GM21528 (cell line): Measurements from ENCODE around the gene HRK.

Experiments
- ATAC-seq: cut with Tn5 transposase; IDR thresholded peaks from one replicate; pipeline ENCODE4 v1.9.1; 2021; ENCODE audit warnings: mild to moderate bottlenecking, moderate library complexity; ENCODE audit not compliant: unreplicated experiment, low FRiP score

The HRK gene

DNA sequence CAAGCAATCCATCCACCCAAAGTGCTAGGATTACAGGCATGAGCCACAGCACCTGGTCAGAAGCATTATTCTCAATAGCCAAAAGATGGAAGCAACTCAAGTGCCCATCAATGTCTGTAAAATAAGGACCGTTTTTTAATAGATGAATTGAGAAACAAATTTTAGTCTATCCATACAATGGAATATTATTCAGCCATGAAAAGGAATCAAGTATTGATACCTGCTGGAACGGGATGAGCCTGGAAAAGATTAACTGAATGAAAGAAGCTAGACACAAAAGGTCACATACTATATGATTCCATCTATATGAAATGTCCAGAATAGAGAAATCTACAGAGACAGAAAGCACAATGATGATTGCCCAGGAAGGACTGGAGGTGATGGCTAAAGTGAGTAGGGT is 20.4 kb upstream of the HRK start:
- ATAC-seq = no peak

DNA sequence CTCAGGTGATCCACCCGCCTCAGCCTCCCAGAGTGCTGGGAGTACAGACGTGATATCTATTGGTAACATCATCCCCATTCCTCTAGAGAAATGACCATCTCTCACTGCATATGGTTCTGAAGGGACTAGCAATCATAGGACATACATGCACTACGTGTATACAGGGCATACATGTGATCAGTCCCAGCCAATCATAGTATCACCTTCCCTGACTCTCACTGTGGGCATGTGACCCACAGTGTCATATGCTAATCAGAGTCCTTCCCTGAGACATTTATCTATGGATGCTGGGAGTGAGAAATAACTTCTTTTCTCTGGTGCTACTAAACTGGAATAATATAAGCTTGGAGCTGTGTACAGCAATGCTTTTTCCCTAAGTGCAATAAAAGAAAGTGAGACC is 17.4 kb upstream of the HRK start:
- no peak for ATAC-seq

DNA sequence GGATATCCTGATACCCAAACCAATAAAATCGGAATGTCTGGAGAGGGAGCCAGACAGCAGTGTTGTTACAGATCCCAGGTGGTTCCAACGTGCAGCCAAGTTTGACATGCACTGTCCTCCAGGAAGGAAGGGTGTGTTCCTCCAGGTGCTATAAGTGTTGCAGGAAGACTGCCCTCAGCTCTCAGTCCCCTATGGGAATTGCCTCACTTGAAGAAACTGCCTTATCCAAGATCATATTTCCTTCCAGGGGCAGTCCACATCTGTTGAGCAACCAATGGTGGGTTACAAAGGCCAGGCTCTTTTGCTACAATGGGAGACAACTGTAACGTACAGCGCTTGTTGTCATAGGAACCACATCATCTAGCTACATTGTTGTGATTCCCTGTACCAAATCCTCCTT is 16.2 kb upstream of the HRK start:
- ATAC-seq = no peak

DNA sequence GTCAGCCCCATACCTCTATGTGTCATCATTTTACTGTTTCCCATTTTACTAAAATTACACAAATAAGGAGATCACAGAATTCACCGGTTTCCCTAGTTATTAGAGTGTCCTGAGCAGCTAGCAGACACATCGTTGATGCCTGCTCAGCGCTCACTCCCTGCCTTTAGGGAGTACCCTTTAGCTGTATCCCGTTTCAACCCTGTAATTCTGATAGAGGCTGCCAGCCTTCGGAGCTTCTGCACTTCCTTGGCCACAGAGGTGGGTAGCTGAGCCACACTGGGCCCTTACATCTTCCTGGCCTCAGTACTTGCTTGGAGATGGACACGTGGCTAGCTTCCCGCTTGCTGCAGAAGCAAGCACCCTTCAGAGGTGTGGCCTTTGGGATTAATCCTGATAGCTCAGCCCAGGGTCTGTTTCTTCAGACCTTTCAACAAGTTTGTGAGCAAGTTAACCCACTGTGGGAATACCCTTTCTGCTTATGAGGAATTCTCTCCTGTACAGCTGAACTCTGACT is 15.2 kb upstream of the HRK start:
- ATAC-seq = no peak

DNA sequence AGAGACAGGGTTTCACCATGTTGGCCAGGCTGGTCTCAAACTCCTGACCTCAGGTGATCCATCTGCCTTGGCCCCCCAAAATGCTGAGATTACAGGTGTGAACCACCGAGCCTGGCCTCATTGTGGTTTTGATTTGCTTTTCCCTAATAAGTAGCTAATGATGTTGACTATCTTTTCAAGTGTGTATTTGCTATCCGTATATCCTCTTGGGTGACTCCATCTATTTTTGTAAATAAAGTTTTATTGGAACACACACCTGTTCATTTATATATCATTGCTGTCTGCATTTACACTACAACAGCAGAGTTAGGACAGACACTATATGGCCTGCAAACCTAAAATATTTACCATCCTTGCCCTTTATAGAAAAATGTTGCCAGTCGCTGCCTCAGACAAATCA is 13.7 kb upstream of the HRK start:
- ATAC-seq = no peak

DNA sequence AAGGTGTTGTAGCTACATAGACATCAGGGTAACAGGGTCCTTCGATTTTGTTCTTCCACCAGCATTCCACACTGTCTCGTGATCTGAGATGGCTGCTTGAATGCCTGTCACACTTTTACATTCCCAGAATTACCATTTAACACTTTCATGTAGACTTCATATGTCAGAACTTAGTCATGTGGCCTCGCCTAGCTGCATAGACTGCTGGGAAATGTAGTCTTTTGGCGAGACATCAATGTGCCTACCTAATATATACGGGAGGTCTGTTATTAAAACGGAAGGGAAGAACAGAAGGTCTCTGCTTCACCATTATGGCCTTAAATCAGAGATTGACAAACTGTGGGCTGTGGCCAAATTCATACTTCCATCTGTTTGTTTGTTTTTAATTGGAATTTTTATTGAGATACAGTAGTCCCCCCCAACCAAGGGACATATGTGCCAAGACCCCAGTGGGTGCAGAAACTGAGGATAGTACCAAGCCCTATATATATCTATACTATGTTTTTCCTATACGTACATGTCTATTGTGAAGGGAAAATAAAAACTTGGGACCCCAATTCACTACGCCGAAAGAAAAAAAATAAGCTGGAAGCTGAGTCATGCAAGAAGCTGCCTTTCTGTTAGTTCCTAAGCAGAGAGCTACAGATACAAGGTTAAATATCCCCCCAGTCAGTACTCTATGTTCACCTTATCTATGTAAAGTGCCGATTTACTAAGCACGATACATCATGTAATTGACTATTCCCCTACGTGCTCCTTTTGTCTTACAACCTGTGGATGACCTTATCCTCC is 11.3 kb upstream of the HRK start:
- no peak for ATAC-seq

DNA sequence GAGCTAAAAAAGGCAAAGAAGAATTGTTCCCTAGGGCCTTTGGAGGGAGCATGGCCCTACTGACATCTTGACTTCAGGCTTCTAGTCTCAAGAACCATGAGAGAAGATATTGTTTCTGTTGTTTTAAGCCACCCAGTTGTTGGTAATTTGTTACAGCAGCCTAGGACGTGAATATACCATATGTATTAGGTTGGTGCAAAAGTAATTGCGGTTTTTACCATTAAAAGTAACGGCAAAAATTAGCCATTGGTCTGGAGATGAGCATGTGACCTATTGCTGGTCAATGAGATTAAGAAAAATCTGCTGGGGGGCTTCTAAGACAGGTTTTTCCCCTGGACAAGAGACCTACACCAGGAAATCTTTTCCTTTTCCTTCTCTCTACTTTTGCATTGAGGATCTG is 9.8 kb upstream of the HRK start:
- no peak for ATAC-seq

DNA sequence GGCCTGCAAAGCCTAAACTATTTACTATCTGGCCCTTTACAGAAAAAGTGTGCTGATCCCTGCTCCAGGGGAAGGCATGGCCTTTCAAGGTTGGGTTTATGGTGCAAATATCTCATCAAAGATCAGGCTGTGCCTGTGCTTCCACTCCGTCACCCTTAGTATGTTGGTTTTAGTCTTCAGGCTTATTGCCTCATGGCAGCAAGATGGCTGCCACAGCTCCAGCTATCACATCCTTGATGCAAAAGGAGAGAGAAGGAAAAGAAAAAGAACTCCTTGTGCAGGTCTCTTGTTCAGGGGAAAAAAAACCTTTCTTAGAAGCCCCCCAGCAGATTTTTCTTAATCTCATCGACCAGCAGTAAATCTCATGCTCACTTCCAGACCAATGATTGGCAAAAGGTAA is 9.1 kb upstream of the HRK start:
- no peak for ATAC-seq

DNA sequence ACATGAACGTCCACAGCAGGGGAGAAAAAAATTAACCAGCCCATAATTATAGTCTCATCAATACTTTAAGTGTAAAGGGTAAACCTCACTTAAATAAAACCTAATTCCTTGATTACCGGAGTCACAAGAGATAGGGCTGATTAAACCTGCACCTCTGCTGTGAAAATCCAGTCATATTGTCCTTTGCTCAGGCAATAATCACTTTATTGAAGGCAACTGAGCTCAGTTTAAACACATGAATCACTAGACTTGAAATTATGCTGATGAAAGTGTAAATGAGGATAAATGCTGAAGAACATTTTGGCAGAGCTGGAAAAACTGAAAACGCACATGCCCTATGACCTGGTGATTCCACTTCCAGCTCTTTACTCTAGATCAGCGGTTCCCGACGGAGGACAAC is 6.7 kb upstream of the HRK start:
- ATAC-seq = no peak

DNA sequence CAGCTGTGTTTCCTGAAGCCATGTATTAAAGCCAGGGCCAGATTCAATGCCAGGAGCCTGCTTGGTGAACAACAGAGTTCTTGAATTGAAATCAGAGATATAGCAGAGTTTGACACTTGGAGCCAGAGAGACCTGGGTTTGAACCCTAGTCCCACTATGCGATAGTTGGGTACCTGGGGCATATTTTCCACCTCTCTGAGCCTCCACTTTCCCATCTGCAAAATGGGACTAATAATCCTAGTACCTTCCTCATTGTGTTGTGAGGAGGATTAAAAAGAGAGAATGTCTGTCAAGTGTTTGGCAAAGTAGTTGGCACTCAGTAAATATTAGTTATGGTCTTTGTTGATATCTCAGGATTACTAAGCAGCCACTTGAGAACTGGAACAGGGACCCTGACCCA is 6.0 kb upstream of the HRK start:
- no peak for ATAC-seq

DNA sequence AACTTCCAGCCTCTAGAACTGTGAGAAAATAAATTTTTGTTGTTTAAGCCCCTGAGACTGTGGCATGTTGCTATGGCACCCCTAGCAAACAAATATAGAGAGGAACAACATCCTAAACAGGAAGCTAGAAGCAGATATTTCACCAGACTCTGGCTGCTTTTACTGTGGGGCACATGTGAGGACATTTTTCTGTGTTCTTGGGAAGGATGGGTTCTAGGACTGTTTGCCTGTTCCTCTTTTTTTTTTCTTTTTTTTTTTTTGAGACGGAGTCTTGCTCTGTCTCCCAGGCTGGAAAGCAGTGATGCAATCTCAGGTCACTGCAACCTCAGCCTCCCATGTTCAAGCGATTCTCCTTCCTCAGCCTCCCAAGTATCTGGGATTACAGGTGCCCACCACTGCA is 4.2 kb upstream of the HRK start:
- ATAC-seq = no peak

DNA sequence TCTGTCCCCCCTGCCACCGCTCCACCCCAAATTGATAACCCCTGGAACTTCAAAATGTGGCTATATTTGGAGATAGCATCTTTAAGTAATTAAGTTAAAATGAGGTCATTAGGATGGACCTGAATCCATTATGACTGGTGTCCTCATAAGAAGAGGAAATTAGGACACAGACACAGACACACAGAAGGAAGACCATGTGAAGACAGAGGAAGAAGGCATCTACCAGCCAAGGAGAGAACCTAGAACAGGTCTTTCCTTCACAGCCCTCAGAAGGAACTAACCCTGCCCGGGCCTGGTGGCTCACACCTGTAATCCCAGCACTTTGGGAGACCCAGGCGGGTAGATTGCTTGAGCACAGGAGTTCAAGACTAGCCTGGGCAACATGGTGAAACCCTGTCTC is 3.6 kb upstream of the HRK start:
- ATAC-seq = no peak

DNA sequence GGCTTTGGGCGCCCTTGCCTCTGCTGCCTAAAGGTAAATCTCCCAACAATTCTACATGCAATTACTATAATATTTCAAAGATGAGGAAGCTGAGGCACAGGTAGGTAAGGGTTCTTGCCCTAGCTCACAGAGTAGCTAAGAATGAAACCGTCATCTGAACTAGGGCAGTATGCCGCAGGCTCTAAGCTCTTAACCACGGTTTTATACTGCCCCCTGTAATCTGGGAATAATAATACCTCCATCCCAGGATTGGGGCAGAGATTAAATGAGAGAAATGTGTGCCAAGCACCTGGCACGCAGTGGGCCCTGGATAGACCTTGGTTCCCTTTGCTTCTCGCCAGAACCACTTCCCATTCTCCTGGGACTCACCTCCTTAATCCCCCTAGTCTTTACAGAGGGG is 1.5 kb upstream of the HRK start:
- no peak for ATAC-seq

DNA sequence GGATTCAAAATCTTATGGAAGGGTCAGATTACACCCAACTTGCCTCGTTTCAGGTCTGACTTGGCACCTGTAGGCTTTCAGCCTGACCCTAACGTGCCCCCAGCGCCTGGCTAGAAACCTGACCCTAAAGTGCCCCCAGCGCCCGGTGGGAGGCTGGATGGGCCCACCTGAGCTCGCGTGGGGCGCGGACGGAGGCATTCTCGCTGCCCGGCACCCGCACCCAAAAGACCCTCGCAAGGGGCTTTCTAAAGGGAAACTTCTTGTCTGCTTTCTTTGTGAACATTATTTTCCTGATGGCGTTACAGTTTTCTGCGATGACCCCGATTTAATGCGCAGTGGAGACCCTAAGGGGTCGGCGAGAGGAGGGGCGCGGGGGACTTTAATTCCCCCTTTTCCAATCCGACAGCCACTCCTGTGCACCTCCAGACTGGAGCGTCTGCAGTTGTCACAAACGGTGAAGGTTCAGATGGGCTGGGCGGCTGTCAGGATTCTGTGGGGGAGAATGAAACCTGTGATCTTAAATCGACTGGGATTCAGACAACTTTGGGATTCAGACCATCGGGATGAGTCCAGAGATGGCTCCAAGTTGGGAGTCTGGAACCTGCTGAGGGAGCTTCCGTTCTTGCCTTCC is 751 bp upstream of the HRK start:
- no peak for ATAC-seq

DNA sequence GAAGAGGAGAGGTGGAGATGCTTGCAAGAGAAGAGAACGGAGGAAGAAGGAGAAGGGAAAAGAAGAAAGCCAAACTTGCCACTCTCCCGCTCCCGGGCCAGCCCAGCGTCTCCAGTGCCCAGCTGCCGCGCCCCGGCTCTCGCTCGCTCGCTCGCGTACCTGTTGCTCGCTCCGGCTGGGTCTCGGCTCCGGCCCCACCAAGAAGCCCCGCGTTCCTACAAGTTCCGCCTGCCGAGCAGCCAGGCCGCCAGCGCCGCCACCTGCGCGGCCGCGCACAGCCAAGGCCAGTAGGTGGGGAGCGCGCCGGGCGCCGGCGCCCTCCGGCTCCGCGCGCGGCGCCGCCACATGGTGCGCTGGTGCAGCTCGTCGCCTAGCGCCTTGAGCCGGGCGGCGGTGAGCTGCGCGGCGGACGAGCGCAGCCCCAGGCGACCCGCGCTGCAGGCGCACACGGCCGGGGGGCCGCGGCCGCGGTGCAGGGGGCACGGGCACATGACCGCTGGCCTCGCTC is 370 bp downstream of the HRK start:
- peak; percentile 67 for ATAC-seq

DNA sequence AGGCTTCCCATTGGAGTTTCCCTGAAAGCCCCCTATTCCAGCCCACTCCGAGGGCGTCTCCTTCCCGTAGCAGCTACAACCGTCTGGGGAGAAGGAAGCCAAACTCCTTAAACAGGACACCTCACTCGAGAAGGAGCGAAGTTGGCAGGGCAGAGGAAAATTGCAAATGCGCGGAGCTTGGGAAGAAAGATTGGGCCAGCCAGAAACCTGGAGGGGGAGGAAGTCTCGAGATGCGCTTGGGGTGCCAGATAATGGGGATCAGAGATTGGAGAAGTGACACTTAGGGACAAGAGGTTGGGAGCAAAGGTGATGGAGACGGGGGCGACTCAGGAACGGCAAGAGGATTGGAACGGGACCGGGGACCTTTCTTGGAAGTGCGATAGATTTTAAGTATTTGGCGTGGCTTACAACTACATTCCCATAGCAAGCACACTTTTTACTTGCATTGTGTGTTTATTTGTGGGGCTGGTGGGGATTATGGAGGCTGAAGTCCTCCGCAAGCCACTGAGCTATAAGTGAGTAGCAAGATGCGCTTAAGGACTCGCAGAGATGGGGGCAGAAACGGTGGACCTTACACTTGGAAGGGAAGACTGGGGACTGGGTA is 926 bp downstream of the HRK start:
- no peak for ATAC-seq

DNA sequence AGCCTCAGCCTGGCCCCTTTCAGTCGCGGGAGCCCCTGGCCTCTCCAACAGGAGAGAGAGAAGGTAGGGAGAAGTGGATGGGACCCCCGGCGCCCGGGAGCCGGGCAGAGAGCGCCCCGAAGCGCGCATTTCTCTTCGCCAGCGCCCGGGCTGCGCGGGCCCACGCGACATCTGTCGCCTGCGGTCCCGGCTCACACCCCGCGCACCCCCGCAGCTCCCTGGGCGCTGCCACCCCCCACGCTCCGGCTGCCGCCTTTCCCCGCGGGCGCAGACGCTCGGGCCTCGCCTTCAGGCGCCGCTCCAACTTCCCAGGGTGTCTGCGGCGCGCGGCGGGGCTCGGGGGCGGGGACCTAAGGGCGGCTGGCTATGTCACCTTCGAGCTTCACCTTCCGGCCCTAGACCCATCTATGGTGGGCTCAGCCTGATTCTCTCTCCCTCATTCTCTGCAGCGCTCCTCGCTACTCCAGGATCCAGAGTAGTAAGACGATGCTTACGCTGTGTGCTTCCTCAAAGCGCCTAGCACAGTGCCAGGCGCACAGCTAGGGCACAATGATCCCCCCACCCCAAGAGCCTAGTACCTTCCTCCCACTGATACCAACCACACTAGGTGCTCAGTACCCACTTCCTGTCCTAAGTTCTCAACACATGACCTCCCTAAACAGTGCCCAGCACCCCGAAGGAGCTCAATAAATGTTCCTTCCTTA is 1.6 kb downstream of the HRK start:
- no peak for ATAC-seq

DNA sequence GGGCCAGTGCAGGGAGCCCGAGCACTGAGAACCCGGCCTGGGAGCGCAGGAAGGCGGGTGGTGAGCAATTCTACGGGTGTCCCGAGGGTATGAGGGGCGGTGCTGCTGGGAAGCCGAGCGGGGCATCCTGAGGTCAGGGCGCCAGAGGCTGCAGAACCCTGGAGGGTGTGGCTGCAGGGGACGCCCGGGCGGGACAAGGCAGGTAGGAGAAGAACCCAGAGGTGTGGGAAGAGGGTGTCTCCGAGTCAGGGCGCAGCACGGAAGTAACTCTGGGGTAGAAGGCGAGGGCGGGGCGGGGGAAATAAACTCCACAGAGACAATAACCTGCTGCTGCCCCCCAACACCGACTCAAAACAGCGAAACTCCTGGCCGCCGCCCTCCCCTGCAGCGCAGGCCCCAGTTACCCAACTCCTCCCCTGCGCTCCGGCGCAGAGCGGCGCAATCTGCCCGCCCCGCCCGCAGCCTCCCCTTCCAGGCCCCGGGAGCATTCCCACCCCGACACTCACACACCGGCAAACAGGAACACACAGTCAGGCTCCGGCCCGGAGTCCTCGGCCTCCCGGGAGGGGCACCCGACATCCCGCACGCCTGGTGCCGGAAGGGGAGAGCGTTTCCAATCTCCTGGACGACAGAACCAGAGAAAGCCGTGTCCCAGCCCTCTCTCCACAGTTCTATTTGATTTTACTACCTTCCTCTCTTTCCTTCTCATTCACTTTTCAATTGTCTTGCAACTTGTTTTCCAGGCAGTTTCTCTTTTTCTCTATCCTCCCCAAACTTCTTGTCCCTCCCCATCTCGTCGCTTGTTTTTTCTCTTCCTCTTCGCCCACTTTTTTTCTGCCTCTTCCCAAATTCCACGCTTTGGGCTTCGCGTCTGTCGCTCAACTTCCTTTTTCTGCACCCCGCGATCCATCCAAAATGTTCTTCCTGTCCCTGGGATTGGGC is 2.4 kb downstream of the HRK start:
- no peak for ATAC-seq

DNA sequence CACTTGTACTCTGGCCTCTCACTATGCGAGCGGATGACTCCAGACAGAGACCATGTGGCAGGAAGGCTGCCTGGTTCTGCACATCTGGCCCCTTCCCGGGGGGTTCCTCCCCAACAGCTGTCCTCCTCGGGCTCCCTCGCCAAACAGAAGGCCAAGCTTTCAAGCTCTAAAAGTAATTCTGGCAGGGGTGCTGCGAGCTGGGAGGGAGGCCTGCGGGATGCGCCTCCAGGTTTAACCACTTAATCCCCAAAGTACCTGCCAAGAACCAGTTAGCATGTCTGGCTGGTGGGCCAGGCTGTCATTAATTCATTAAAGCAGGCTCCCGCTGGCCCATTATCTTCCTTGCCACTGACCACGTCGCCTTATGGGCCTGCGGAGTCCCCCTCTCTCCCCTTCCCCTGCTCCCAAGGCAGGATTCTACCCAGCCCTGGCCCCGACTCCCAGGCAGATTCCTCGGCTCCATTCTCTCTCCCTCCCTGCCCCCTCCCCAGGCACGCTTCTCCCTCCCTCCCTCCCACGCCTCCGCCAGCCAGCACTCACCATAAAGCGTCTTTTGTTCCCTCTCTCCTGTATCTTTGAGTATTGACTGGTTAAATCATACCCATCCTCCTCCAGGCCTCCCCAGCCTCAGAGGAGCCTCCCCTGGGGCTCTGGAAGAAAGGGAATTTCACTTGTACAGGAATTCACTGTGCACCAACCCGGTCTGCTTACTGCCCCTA is 4.9 kb downstream of the HRK start:
- no peak for ATAC-seq
